CD4-positive, alpha-beta T cell treated with Interleukin-15 for 4 hours (primary cell): ENCODE data around the gene MMP13.
"Not testable (repeated sequence)": the region's sequence is repeated elsewhere in the genome, so short reads cannot be mapped to it uniquely, and the experiment has no call there.

Experiments
- DNase-seq: peaks from one replicate; pipeline ENCODE4 v3.0.0-alpha.2; 2020; ENCODE audit warnings: low spot score

The MMP13 gene

DNA sequence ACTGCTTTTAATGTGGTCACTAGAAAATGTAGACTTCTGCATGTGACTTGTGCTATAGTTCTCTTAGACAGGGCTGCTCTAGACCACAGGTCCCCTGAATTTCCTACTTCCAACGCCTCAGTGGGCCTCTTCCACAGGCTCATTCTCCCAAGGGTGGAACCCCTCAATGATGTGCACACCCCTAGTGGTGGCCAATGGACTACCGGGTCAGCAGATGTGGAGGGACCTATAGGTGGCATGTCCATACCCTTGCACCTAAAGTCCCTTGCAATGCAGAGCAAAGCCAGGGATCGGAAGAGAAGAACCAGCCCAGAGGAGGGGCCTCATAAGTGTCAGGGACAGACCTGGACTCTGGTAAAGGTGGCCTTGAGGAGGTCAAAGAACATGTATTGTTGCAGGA lies 20.0 kb downstream of the MMP13 start:
- DNase-seq = no peak

DNA sequence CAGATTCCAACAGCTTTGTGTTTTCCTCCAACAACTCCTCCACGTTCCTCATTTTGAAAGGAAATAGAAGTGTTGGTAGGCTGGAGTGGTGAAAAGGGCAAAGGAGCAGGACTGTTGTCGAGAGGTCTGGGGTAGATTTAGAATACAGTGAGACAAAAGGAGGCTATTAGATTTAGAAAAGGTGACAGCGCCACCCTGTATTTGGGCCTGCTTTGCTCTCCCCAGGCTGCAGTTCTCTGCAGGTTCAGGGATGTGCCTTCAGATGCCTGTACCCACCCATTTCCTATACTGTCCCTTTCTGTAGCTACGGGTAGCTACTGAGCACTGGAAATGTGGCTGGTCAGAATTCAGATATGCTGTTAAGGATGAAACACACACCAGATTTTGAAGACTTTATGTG lies 20.8 kb downstream of the MMP13 start:
- DNase-seq = no peak

DNA sequence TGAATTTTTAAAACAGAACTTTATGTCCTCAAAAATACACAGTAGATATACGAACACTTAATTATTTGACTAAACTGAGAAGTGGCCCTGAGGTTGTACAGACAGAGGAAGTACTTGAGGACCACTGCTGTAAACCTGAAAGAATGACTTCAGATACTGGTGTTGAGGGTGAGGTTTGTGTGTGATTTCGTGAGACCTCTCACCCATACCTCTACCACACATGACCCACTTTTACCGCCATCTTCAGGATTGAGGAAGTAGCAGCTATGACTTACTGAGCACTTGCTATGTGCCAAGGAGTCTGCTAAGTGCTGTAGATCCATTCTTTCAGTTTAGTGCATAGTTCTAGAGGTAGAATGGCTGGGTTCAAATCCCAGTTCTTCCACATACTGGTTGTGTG lies 21.9 kb downstream of the MMP13 start:
- no peak for DNase-seq

DNA sequence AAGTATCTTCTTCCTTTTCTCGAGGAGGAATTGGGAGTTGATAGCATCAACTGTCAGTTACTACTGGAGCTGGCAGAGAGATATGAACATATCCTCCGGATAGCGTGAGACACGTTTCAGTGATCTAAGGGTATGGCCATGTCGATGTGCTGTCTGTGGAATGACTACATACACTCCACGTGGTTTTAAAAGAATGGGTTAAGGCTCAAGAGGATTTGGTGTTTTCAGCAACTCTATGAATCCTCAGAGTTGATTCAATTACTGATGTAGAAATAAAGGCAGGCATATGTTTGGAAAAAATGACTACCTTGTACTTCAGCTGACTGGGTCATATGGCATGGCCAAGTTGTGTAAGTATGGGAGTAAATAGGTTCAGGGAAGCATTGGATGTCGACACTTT lies 22.9 kb downstream of the MMP13 start:
- no peak for DNase-seq

DNA sequence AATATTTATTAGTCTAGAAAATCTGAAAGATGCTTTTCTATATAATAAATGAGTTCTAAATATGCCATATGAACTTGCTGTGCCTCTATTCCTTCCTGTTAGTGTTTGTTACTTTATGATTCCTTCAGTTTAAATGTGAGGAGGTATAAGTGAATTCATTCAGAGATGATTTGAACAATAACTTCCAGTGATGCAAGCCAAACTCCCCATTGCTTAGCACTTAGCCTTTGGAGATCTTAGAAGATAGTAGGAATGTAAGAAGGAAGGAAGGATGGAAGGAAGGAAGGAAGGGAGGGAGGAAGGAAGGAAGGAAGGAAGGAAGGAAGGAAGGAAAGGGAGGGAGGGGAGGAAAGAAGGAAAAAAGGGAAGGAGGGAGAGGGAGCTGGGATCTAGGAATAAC lies 25.1 kb downstream of the MMP13 start:
- no peak for DNase-seq

DNA sequence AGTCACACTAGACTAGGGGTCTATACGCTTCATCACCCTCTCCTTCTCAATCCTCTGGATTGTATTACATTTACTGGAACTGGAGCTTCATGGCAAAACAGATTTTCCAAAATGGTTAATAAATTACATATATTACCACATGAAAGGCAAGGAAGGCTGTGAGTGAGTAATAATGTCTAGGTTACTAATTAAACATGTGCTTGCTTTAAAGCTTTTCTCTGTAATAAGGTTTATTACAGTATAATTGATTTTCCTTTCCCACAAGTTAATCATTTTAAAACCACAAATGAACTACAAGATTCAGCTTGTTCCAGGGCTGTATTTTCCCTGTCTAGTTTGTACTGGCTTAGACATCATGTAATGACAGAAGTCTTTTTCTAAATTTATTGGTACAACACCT lies 25.6 kb downstream of the MMP13 start:
- DNase-seq = no peak

DNA sequence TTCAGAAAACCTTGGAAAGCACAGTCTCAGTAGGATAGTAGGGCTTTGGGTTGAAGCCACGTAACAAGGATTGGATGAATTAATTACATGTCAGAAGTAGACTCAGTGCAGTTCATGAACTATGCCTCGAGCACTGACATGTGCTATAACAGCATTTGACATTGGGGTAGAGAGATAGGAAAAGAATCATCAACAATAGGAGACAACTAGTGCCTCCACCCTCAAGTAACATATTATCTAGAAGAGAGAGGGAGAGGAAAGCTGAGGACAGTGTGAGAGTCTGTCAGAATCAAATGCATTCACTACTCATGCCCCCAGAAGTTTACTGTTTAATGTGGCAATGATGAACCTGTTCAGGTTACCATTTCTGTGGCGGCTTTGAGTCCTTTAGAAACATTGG lies 26.4 kb downstream of the MMP13 start:
- no peak for DNase-seq

DNA sequence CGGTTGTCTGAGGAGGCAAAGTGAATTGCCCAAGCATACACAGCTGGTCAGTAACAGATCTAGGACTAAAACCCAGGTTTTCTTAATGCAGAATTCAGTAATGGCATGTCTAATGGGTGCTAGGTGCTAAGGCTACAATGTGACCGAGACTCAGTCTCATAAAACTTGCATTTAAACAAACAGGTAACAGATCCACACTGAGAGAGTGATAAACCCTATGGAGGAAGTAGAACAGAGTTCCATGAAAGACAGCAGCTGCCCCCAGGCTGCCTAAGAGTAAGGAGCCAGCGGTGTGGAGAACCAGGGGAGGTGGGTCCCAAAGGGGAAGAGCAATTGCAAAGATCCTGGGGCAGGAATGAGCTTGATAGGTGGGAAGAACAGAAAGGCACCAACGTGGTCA lies 27.3 kb downstream of the MMP13 start:
- DNase-seq = no peak

DNA sequence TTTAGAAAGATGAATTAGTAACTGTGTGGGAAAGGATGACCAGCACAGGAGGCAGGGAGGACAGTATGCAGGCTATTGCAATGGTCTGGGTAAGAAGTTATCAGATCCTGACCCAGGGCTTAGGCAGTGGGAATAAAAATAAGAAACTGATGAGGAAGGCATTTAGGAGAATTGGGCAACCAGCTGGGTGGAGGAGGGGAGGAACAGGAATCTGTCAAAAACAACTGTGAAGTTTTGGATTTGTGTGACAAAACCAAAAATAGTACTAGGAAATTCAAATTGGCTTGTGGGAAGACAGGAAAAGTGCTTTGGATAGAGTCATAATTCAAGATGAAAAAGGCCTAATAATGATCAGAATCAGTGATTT lies 27.9 kb downstream of the MMP13 start:
- no peak for DNase-seq

DNA sequence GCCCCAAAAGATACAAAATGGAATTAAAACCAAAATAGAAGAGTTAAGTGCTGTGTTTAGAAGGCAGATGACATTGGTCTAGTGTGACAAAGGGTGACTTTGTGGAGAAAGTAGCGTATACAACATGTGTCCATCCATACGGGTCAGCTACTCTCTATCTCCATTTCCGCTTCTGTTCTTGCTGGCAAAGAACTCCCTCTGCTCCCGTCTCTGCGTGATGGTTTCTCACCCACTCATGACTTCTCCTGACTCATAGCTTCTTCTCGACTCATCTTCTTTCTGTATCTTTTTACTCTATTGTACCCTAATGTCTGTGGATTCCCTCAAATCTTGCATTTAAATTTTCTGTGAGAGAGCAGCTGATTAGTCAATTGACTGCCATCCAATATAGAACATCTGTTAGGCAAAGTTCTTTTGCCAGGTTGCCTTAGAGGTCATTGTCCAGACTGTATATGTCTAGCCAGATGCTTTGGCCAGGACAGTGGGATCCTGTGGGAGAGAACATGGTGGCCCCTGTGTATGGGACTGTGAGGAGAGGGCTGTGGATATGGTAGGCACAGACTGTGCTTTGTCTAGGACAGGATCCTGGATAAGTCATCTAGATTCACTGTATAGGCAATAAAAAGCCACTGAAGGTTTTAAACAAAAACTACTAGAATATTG lies 28.4 kb downstream of the MMP13 start:
- no peak for DNase-seq

DNA sequence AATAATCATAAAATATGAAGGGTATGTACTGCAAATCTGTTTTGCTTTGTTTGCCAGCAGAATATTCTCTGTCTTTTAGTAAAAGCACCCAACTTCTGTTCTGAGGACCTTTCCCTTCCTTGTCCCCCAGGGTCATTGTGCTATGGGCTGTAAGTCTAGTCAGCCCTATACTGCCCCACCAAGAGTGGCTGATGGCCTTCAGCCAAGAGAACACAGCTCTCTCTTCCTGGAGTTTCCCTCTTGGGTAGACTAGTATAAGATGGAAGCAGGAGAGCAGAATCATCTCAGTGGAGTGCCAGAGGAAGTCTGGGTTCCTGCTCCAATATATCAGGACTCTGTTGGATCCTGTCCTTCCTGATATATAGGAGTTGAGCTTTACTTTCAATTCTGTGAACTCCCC lies 29.0 kb downstream of the MMP13 start:
- no peak for DNase-seq

DNA sequence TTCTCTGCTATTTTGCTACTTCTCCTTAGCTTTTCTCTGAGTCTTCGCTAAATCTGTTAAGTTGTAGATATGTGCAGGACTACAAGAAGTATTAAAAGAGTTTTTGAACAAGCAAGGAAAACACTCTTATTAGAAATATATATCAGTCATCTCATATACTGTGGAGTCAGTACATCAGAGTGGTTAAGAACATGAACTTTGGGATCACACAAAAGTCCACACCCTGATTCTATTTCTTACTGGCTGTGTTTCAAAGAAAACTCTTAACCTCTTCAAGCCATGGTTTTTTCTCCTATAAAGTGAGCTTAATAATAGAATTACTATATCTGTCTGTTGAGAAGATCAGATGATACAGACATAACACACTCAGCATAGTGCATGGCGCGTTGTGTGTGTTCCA lies 29.5 kb downstream of the MMP13 start:
- no peak for DNase-seq

DNA sequence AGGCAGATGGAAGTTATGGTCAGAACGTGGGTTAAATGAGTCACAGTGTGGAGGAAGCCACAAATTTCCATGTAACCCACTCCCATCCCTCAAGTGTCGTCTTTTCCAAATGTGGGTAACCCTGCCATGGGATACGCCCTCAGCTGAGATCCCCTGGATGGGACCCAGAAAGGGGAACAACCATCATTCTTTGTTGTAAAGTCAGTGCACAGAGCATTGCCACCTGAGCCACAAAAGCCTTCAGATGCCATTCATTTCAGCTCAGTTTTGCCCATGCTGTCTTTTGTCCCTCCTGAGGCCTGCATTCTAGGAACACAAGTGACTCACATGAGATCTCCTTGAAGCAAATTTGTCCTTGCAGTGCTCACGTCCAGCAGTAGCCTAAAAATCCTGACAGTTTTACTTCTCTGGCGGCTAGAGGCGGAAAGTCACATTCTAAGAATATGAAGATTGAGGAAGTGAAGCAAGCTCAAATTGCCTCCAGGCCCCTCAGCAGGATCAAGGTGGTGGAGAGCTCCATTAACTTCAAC lies 30.6 kb downstream of the MMP13 start:
- DNase-seq = no peak

DNA sequence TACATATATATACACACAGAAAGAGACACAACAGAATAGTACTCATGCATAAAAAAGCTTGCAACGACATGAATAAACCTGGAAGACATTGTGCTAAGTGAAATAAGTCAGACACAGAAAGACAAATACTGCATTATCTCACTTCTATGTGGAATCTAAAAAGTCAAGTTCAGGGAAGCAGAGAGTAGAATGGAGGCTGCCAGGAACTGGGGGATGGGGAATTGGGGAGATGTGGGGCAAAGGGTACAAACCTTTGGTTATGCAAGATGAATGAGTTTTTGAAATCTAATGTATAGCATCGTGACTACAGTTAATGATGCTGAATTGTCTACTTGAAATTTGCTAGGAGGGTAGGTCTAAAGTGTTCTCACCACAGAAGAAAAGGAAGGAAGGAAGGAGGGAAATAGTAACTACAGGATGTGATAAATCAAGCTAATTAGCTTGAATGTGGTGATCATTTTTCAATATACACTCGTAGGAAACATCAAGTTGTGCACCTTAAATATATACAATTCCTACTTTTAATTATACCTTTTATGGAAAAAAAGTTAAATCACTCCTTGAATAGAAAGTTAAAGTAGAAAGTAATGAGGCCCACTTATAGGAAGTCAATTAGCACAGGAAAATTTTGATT lies 33.8 kb downstream of the MMP13 start:
- DNase-seq = no peak

DNA sequence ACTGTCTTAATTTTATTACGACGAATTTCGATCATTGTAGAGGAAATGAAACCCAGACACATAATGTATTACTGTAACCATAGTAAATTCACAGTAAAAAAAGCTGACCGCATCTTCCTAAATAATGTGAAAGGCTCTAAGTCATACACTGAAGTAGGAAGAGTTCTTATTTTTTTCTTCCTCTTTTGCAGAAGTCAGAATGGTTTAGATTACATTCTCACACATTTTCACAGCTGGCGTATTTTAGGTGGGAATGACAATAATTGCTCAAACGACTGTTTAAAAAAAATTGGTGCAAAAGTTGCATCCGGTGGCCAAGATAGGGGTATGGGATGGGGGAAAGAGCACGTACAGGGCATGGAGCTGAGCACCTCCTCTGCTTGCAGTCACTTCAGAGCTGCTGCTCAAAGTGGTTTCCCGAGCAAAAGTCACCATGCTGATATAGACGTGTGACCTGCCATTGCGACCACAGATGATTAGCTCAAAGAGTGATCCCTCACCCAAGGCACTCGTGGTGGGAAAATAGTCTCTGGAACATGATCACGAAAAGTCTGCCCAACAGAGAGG lies 35.3 kb downstream of the MMP13 start:
- DNase-seq = no peak

DNA sequence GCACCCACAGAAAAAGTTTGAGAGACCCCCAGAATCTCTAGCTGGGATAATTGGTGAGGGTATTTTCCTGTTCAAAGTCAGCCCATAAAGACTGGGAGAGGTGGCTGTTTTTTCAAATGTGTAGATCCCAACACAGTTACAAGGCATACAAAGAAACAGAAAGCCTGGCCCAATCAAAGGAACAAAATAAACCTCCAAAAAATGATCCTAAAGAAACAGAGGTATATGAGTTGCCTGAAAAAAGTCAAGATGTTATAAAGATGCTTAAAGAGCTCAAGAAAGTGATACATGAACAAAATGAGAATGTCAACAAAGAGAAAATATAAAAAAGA lies 40.5 kb downstream of the MMP13 start:
- no peak for DNase-seq

DNA sequence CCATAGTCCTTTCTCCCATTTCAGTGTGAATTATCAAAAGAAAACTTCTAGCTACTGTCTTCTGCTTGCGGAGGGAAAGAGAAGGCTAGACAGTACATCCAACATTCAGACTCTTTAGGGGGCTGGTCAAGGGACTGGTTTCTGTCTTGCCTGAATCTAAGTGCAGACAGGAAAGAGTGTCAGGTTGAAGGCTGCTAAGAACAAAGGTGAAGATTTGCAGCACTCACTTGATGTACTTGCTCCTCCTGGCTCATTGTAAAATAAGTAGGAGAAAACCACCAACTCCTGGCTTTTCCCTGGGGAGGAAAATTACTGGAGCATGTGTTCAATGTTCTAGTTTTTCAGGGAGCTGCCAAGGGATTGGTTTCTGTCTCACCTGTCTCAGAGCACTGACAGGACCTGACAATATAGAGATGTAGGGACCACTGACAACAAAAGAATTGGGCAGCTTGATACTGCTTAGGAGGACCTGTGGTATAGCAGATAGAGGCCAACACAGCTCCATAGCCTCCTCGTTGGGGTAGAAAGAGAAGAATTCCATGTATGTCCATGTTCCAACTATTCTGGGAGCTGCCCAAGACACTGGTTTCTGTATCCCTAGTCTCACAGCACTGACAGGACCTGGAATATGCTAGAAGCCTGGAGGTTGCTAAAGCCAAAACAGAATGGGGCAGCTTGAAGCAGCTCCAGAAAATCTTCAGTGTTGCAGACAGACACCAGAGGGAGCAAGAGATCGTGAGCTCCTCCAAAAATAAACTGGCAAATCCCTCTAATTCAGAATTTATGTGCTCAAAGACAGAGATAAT lies 41.1 kb downstream of the MMP13 start:
- no peak for DNase-seq

DNA sequence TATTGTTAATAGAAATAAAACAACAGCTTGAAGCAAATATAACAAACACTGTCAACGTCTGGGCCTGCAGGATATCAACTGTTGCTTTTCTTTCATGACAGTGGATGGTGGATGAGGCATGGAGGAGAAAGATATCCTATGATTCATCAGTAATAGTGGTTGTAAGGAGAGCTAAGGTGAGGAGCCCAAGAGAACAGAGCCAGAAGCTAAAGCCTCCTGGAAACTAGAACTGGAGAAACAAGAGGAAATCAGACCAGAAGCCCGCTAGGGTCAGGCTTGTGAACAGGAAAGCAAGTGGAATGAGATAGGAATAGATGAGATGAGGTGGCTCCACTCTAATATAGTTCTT lies 43.1 kb downstream of the MMP13 start:
- DNase-seq = no peak

DNA sequence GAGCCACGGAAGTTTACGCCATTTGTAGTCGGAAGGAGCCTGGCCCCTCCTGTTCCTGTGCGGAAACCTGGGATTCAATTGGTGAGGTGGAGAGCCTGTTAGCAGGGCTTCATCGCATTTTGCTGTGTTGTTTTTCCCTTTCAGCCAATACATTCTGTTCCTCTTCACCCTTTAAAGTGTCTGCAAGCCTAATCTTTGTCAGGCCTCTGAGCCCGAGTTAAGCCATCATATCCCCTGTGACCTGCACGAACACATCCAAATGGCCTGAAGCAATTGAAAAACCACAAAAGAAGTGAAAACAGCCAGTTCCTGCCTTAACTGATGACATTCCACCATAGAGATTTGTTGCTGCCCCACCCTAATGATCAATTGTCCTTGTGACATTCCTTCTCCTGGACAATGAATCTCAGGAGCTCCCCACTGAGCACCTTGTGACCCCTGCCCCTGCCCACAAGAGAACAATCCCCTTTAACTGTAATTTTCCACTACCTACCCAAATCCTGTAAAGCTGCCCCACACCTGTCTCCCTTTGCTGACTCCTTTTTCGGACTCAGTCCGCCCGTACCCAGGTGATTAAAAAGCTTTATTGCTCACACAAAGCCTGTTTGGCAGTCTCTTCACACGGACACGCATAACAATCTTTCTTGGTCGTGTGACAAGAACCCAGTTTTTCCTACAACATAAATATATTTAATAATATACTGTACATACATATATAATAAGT lies 43.6 kb downstream of the MMP13 start:
- DNase-seq = no peak

DNA sequence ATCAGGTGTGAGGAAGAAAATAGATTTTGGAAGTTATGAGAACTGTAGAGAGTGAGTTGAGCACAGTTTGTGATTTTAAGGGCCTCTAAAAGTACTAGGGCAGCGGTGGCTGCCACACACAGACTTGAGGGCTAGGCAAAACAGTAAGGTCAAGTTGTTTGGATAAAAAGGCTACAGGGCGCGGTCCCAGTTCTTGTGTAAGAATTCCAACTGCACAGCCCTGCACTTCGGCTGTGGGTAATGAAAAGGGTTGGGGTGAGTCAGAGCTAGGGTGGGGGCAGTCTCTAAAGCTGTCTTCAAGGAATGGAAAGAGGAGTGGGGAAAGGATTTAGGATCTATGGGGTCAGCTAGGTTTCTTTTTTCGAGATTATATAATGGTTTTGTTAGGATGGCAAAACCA lies 49.7 kb downstream of the MMP13 start:
- DNase-seq = not testable (repeated sequence)

DNA sequence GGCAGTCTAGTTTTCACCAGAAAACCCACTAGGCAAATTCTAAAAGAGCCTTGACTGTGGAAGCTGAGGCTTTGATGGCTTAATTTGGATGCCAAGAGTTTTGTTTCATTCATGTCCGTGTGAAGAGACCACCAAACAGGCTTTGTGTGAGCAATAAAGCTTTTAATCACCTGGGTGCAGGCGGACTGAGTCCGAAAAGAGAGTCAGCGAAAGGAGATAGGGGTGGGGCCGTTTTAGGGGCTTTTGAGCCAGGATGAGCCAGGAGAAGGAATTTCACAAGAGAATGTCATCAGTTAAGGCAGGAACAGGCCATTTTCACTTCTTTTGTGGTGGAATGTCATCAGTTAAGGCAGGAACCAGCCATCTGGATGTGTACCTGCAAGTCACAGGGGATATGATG lies 51.6 kb downstream of the MMP13 start:
- DNase-seq = not testable (repeated sequence)

DNA sequence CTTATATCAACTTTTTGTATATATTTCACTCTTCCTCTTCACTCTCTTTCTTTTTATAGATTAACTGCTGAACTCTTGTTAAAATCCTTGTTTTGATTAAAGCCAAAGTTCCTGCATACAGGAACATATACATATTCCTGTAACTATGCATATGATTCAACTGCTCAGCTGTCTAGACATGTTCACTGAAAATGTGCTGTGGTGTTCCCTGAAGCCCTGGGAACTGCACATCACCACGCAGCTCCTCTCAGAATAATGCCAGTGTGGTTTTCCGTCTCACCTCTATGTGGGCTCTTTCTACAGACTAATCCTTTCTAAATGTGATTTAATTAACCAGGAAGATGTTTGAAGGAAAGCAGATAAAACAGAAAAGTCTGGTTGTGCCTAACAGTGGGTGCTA lies 55.2 kb downstream of the MMP13 start:
- no peak for DNase-seq
